Activated CD4-positive, alpha-beta T cell treated with anti-CD3 and anti-CD28 coated beads, Interleukin-2, Interleukin-4, amounts not matched to agents 100 ng/mL and 50 ng/mL, durations not matched to agents 16 hours and 8 hours (primary cell): ENCODE measurements around the gene ZDBF2.
"Not testable (repeated sequence)": the region's sequence is repeated elsewhere in the genome, so short reads cannot be mapped to it uniquely, and the experiment has no call there.

ENCODE experiments used
- DNase-seq: peaks from one replicate; pipeline ENCODE4 v3.0.0-alpha.2; 2020; ENCODE audit warnings: low spot score

Gene ZDBF2

GRCh38 chr2:206323486-206323885, 49.0 kb downstream of the ZDBF2 start:
- DNase-seq = no peak

GRCh38 chr2:206324869-206325268, 50.4 kb downstream of the ZDBF2 start:
- DNase-seq = no peak

- no peak for DNase-seq
Measured at GRCh38 chr2:206328974-206329373, 54.5 kb downstream of the ZDBF2 start.

- DNase-seq = no peak
Measured at GRCh38 chr2:206336861-206337260, 62.4 kb downstream of the ZDBF2 start.

- DNase-seq = no peak
Measured at GRCh38 chr2:206337956-206338355, 63.5 kb downstream of the ZDBF2 start.

- no peak for DNase-seq
Measured at GRCh38 chr2:206341396-206341795, 66.9 kb downstream of the ZDBF2 start.

- DNase-seq = no peak
Measured at GRCh38 chr2:206343144-206343543, 68.7 kb downstream of the ZDBF2 start.

GRCh38 chr2:206343816-206344215, 69.4 kb downstream of the ZDBF2 start:
- DNase-seq = no peak

GRCh38 chr2:206345606-206346005, 71.1 kb downstream of the ZDBF2 start:
- no peak for DNase-seq

- no peak for DNase-seq
Measured at GRCh38 chr2:206349375-206349774, 74.9 kb downstream of the ZDBF2 start.

GRCh38 chr2:206352571-206352970, 78.1 kb downstream of the ZDBF2 start:
- no peak for DNase-seq

GRCh38 chr2:206353685-206354084, 79.2 kb downstream of the ZDBF2 start:
- no peak for DNase-seq

GRCh38 chr2:206354129-206354528, 79.7 kb downstream of the ZDBF2 start:
- no peak for DNase-seq

GRCh38 chr2:206356840-206357239, 82.4 kb downstream of the ZDBF2 start:
- DNase-seq = not testable (repeated sequence)

- DNase-seq = not testable (repeated sequence)
Measured at GRCh38 chr2:206360840-206361239, 86.4 kb downstream of the ZDBF2 start.

- peak; percentile 79 for DNase-seq
Measured at GRCh38 chr2:206361407-206362045, 87.1 kb downstream of the ZDBF2 start.
